CD1c-positive myeloid dendritic cell (primary cell): ENCODE data around the gene SLC1A2.

Experiments used
- DNase-seq: peaks from one replicate; pipeline ENCODE4 v3.0.0-alpha.2; 2016; ENCODE audit errors: extremely low spot score

SLC1A2 gene

GRCh38 chr11:35223991-35224390 lies 195.4 kb downstream of the SLC1A2 start:
- no peak for DNase-seq

GRCh38 chr11:35223371-35223796 lies 196.0 kb downstream of the SLC1A2 start:
- DNase-seq: no peak

- DNase-seq: no peak
Observed at GRCh38 chr11:35218956-35219355, 200.4 kb downstream of the SLC1A2 start.

GRCh38 chr11:35216962-35217678 lies 202.2 kb downstream of the SLC1A2 start:
- DNase-seq: no peak

GRCh38 chr11:35215945-35216344 lies 203.4 kb downstream of the SLC1A2 start:
- DNase-seq: no peak

- peak; percentile 93 for DNase-seq
Observed at GRCh38 chr11:35214792-35215193, 204.6 kb downstream of the SLC1A2 start.

GRCh38 chr11:35214226-35214770 lies 205.1 kb downstream of the SLC1A2 start:
- no peak for DNase-seq

- peak; percentile 95 for DNase-seq
Observed at GRCh38 chr11:35211952-35212351, 207.4 kb downstream of the SLC1A2 start.

DNA sequence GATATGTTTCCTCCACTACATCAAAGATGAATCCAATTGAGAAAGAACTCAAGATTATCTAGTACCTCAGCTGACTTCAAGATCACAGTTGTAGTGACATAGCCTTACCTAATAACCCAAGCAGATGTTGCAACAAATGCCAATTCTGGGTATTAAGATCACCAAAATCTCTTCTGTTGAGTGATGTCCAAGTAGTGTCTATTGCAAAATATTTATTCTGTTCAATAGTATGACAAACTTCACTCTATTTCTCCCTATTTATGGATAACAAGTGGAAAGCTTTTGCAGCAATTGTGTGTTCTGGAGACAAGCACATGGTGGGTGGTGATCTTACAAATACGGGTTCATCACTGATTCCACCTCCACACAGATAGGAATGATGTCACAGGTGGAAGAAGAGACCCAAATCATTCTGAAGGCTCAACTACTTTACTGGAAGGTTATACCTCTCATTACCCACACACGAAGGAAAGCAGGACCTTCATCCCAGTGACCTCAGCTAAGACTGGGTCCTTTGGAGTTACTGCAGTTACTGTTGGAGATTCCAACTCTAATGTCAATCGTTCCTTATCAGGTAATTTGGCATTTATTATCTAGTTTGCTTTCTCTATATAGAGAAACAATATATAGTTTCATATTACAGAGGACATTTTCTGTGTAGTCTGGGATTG lies 208.3 kb downstream of the SLC1A2 start:
- peak; percentile 75 for DNase-seq

DNA sequence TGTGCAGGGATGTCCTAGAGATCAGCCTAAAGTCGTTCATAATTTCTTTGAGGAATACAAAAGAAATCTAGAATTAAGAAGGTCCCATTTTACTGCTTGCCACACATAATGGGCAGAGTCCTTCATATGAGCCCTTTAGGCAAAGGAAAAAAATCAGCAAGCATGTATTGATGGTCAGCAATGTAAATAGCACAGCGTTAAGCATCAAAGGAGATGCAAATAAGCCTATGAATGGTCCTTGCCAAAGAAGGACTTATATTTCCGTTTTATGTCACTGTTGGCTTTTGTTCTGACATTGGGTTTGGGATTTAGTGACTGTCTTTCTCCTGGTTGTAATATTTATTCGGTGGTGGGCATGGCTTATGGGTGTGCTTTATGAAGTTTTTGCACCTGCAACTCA lies 210.6 kb downstream of the SLC1A2 start:
- no peak for DNase-seq

DNA sequence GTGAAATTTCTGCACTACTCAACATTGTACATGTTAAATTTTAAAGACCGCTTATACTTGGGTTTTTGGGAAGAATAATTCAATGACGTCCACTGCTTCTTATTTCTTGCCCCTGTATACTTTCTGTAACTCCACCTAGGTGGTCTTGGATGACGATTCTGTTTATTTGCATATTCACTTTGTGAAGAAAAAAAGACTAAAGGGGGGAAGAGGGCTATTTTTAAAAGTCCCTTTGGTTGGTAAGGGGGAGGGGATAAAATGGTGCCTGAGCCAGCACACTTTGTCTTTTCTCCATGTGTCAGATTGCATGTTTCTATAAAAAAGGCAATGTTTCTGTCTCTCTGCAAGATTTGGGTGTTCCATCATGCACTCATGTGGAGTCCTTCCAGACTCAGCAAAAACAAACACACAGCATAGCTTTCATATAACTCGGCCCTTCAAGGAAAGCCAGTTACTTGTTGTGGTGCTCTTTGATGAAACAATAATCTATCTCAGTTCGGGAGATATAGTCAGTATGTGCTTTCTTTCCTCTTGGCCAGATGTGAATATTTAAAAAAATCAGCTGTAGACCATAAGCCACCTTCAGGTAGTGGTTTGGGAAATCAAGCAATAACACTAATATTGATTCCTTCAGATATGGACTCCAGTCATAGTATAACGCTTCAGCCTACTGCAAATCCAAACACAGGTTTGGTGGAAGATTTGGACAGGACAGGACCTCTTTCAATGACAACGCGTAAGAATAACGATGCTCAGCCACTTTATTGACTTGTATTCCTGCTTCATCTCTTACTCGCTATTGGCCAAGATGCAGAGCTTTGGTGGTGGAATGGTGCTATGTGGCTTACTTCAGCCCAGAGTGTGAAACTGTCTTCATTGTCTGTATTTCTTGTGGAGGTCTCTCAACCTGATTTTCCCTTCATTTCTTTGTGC lies 211.6 kb downstream of the SLC1A2 start:
- DNase-seq: no peak

DNA sequence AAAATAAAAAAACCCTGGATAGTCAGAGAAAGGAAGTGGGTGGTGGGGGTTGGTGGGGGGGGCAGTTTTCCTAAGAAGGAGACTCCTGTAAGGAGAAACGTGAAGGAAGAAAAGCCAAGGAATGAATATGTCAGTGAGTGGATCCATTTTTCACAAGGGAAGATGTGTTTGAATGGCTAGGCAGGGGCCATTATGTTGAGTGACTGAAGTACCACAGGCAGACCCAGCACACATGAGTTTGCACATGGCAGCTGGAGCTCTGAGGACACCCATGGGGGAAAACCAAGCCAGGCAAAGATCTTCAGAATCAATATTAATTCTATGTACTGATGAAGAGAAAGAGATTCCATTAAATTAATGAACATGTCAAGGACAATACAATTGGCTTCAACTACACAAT lies 212.7 kb downstream of the SLC1A2 start:
- DNase-seq: no peak

DNA sequence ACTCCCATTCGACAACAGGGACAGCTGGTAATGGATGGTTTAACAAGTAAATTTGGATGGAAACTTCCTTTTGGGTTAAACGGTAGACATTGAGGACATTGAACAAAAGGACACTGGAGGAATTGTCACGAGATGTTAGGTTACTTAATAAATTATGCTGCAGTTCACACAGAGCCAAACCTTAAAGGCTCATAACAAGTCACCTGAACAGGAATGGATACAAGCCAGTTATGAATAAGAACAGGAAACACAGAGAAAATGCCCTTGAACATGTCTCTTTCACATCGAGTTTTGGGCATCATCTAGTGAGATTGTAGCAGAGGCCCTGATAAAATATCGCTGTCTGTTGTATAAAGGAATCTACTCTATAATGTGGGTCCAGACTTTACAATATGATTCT lies 214.7 kb downstream of the SLC1A2 start:
- no peak for DNase-seq
